Left lung (tissue), 10 donors: ENCODE results near the gene MACC1. TPM values are rescaled to one million over a fixed set of nuclear protein-coding genes. Genes with fewer than 3 reads are reported as not detected.

Experiments
- ATAC-seq: fragments of 200-7000 bp; cut with Tn5 transposase; one replicate; pipeline ENCODE4 v1.9.1; 2020; ENCODE audit warnings: moderate library complexity
- DNase-seq, 4 donors: peaks; one replicate each; pipeline ENCODE4 v3.0.0-alpha.2; 2013 to 2020
- H3K27ac ChIP-seq, 2 donors: fragments of 200-600 bp; sonication (generic) in 1 of 2; one replicate each; pipeline versions ENCODE4 v1.5.0 to v1.8.0; 2020 to 2021
- H3K27me3 ChIP-seq, 2 donors: fragments of 200-600 bp; sonication (generic) in 1 of 2; one replicate each; pipeline versions ENCODE4 v1.5.0 to v1.8.0; 2020 to 2021
- H3K36me3 ChIP-seq, 2 donors: fragments of 200-600 bp; sonication (generic) in 1 of 2; one replicate each; pipeline versions ENCODE4 v1.5.0 to v1.8.0; 2020 to 2021
- H3K4me1 ChIP-seq, 2 donors: fragments of 200-600 bp; one replicate each; pipeline ENCODE4 v1.8.0; 2021
- H3K4me3 ChIP-seq, 2 donors: fragments of 200-600 bp; sonication (generic) in 1 of 2; one replicate each; pipeline versions ENCODE4 v1.5.0 to v1.8.0; 2020 to 2021; ENCODE audit warnings: mild to moderate bottlenecking in 1 of 2
- H3K9me3 ChIP-seq, 2 donors: fragments of 200-600 bp; sonication (generic) in 1 of 2; one replicate each; pipeline versions ENCODE4 v1.5.0 to v1.8.0; 2020 to 2021
- CTCF ChIP-seq, 2 donors: fragments of 200-600 bp; sonication (generic) in 1 of 2; IDR thresholded peaks; one replicate each; pipeline versions ENCODE4 v1.5.0 to v1.8.0; 2021; ENCODE audit warnings: antibody characterized with exemption in 2 of 2
- intact Hi-C, 2 donors: fragments of 100-400 bp; cut with DNase I; formaldehyde crosslinking; loops; one replicate each; pipeline versions ENCODE4 v1.11.2 to v1.14.2; 2022
- polyA plus RNA-seq, 6 donors: library from polyadenylated mRNA; unstranded; fragments of 120-200 nt; gene quantifications; one replicate each; pipeline ENCODE4 v1.2.1, GENCODE V29; 2013; ENCODE audit not compliant: insufficient read length in 6 of 6
- total RNA-seq, 2 donors: library from RNA; stranded (reverse); fragmentation: NEBNext Ultra II Directional; extraction: Animal tissue kit (Norgen Biotek cat#: 25700); gene quantifications; one replicate each; pipeline ENCODE4 v1.2.1, GENCODE V29; 2021
- donor health status: DM: no; HTN: yes; CAD: no.
- donor health status: DM: no; HTN: no; CAD: no.

MACC1 gene
- total and polyA plus RNA-seq, 8 donors, result 8.5 to 36.2 (median 12.2) TPM

- H3K9me3 ChIP-seq, result no peaks in the 10 kb centered on the region
- intact Hi-C loops, result no loop called here
- ATAC-seq (no peak), DNase-seq (no peak)
- H3K27ac ChIP-seq, result peak overlapping the region; percentile 82 to 90
- H3K27me3 ChIP-seq, result no peaks in the 10 kb centered on the region
- H3K4me1 ChIP-seq, result peaks cover 5 to 38% of the 10 kb centered on the region in 2 donors
- H3K36me3 ChIP-seq, result no peaks in the 10 kb centered on the region
- H3K4me3 ChIP-seq, result peak overlapping the region; percentile 14 to 35
- no peak for TF ChIP-seq CTCF (IDR thresholded peaks at IDR 0.05)
Measured at GRCh38 chr7:20216406-20217036, 663 bp downstream of the MACC1 start.

GRCh38 chr7:20214921-20215669 is 2.1 kb downstream of the MACC1 start:
- H3K27ac ChIP-seq, result no peak overlapping the region
- no peak for TF ChIP-seq CTCF (IDR thresholded peaks at IDR 0.05)
- ATAC-seq (peak; percentile 2), DNase-seq (no peak)
- intact Hi-C loops, result no loop called here
- H3K27me3 ChIP-seq, result no peaks in the 10 kb centered on the region
- peak overlapping the region in 1 of 2 donors; percentile 8 for H3K4me3 ChIP-seq
- no peaks in the 10 kb centered on the region for H3K9me3 ChIP-seq
- H3K4me1 ChIP-seq, result peaks cover 0 to 26% of the 10 kb centered on the region in 2 donors
- no peaks in the 10 kb centered on the region for H3K36me3 ChIP-seq

GRCh38 chr7:20214132-20214531 is 3.1 kb downstream of the MACC1 start:
- Histone ChIP-seq H3K27me3 (no peaks in the 10 kb centered on the region), H3K36me3 (no peaks in the 10 kb centered on the region), H3K4me3 (no peak overlapping the region), H3K27ac (no peak overlapping the region), H3K9me3 (peaks cover 0 to 4% of the 10 kb centered on the region in 2 donors), H3K4me1 (peaks cover 0 to 18% of the 10 kb centered on the region in 2 donors)
- ATAC-seq (no peak), DNase-seq (no peak)
- intact Hi-C loops, result no loop called here
- no peak for TF ChIP-seq CTCF (IDR thresholded peaks at IDR 0.05)

DNA sequence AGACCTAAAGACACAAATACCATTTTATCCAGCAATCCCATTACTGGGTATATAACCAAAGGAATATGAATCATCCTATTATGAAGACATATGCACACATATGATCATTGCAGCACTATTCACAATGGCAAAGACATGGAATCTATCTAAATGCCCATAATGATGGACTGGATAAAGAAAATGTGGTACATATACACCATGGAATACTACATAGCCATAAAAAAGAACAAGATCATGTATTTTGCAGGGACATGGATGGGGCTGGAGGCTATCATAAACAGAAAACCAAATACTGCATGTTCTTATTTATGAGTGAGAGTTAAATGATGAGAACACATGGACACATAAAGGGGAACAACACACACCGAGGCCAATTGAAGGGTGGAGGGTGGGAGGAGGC is 3.8 kb downstream of the MACC1 start:
- Histone ChIP-seq H3K4me1 (peaks cover 0 to 10% of the 10 kb centered on the region in 2 donors), H3K27me3 (no peaks in the 10 kb centered on the region), H3K36me3 (no peaks in the 10 kb centered on the region), H3K4me3 (no peak overlapping the region), H3K9me3 (peaks cover 0 to 10% of the 10 kb centered on the region in 2 donors), H3K27ac (no peak overlapping the region)
- ATAC-seq (no peak), DNase-seq (no peak)
- intact Hi-C loops, result no loop called here
- no peak for TF ChIP-seq CTCF (IDR thresholded peaks at IDR 0.05)

GRCh38 chr7:20211376-20211775 is 5.8 kb downstream of the MACC1 start:
- no peak for DNase-seq
- no peaks in the 10 kb centered on the region for H3K27me3 ChIP-seq
- intact Hi-C loops, result no loop called here
- no peaks in the 10 kb centered on the region for H3K4me1 ChIP-seq
- TF ChIP-seq CTCF (IDR thresholded peaks at IDR 0.05), result no peak
- H3K36me3 ChIP-seq, result no peaks in the 10 kb centered on the region
- H3K4me3 ChIP-seq, result no peak overlapping the region
- no peak for ATAC-seq
- no peak overlapping the region for H3K27ac ChIP-seq
- H3K9me3 ChIP-seq, result peaks cover 0 to 10% of the 10 kb centered on the region in 2 donors
